Measurements from ENCODE around the gene PTPN14. TPM values are rescaled to one million over a fixed set of nuclear protein-coding genes. Genes with fewer than 3 reads are reported as not detected.

PTPN14 gene
- total and polyA plus RNA-seq, 2 of the 8 experiments (the other 6 are each of a cell fraction or from before 2014, with no cell fraction given), result 14.4 to 93.6 TPM

DNA sequence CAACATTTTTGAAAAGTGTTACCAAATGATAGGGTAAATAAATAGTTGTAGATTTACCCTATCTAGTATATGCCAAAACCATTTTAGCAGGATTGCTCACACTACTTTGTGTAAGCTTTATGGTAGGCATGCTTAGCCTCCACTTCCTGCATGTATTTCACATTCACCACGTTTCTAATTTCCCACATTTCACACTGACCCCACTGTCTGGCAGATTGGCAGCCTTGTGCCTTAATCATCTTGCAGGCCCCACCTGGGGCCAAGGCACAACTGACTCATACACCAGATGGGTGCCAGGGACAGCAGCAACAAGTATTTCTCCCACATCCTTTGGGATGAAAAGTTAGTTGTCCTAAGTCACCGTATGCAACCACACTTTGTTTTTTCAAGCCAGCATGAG, 30.4 kb upstream of the PTPN14 start:
- DNase-seq (ENCODE audit: low read depth in 1 of 2, low spot score in 2 of 2) (no peak), FAIRE-seq (no peak)
- H4K5ac ChIP-seq (ENCODE audit: insufficient read length, low read depth, low read length), result no peak overlapping the region
- H3K4me1 ChIP-seq (replicated peaks in 1 of 4; ENCODE audit: control insufficient read depth in 3 of 4, insufficient read depth in 4 of 4, low read length in 3 of 4), result peaks cover 3 to 9% (median 7%) of the 10 kb centered on the region in 4 experiments; a peak in 5 of 7 replicates
- H2BK120ac ChIP-seq (replicated peaks; ENCODE audit: low read depth, low read length), result no peak overlapping the region
- POLR2A ChIA-PET (ENCODE audit: partially characterized antibody), result interaction anchor here (0.6 to 6.9 kb wide), 7 partner anchors 10 to 236 kb away, joined by 3 to 69 read pairs (median 3); partner anchors contain the start of gene PTPN14
- peak overlapping the region; percentile 47; the same call in 1 of the 2 replicates for H2AFZ ChIP-seq (ENCODE audit: low read length)
- no peaks in the 10 kb centered on the region for H3K36me3 ChIP-seq (ENCODE audit: control insufficient read depth in 2 of 4, insufficient read depth in 4 of 4, low read length in 3 of 4)
- H3K23ac ChIP-seq (ENCODE audit: insufficient read length), result no peak overlapping the region
- H2BK5ac ChIP-seq (ENCODE audit: low read depth, low read length), result peak overlapping the region; percentile 2; the same call in 1 of the 2 replicates
- H3K27me3 ChIP-seq (replicated peaks in 1 of 4; ENCODE audit: control insufficient read depth in 3 of 4, extremely low read depth in 1 of 4, insufficient read depth in 3 of 4, low read length in 3 of 4), result no peaks in the 10 kb centered on the region
- H3K79me2 ChIP-seq (ENCODE audit: control insufficient read depth in 1 of 2, insufficient read depth in 2 of 2, low read length in 2 of 2), result no peaks in the 10 kb centered on the region
- CTCF ChIA-PET (ENCODE audit: partially characterized antibody), result interaction anchor here (0.7 to 18.8 kb wide), 17 partner anchors 12 to 368 kb away, joined by 3 to 445 read pairs (median 4); no protein-coding TSS in a partner anchor
- H3K27ac ChIP-seq (ENCODE audit: low read depth, low read length), result no peak overlapping the region
- H2AK5ac ChIP-seq (ENCODE audit: low read depth, low read length), result no peak overlapping the region
- H3K9ac ChIP-seq (replicated peaks in 1 of 4; ENCODE audit: extremely low read depth in 1 of 4, low read depth in 3 of 4, low read length in 3 of 4), result no peak overlapping the region
- H4K20me1 ChIP-seq (replicated peaks in 1 of 2; ENCODE audit: control insufficient read depth in 1 of 2, insufficient read depth in 2 of 2, low read length in 2 of 2), result no peaks in the 10 kb centered on the region
- peaks cover 0 to 7% of the 10 kb centered on the region in 2 experiments; a peak in 1 of 4 replicates for H3K9me3 ChIP-seq (ENCODE audit: insufficient read depth in 2 of 2, low read depth in 1 of 2, low read length in 1 of 2)
- H3K79me1 ChIP-seq (ENCODE audit: low read depth, low read length), result no peaks in the 10 kb centered on the region; the same call in 1 of the 2 replicates
- H4K8ac ChIP-seq (ENCODE audit: extremely low read depth, insufficient read depth, low read length), result no peak overlapping the region
- peak overlapping the region in 1 of 2 experiments; percentile 25; a peak in 1 of 4 replicates for H3K4me2 ChIP-seq (ENCODE audit: insufficient read depth in 1 of 2, low read depth in 2 of 2, low read length in 2 of 2)
- no peak overlapping the region for H3K56ac ChIP-seq (replicated peaks; ENCODE audit: insufficient read length, low read depth, low read length)
- H3K4me3 ChIP-seq (ENCODE audit: extremely low read depth in 1 of 4, insufficient read depth in 2 of 4, low read depth in 3 of 4, low read length in 4 of 4), result no peak overlapping the region
- no peak overlapping the region for H3K14ac ChIP-seq (ENCODE audit: insufficient read length)
- 0 out of 2 replicates have a peak overlapping the region, but pooled peaks have one; percentile 11 for H2BK12ac ChIP-seq (ENCODE audit: low read depth, low read length)
- H3K4ac ChIP-seq (replicated peaks; ENCODE audit: insufficient read length, low read depth, low read length), result no peak overlapping the region
- H3K23me2 ChIP-seq (ENCODE audit: low read depth, low read length), result no peaks in the 10 kb centered on the region
- H4K91ac ChIP-seq (replicated peaks; ENCODE audit: insufficient read length, low read length), result no peak overlapping the region
- H3K18ac ChIP-seq (ENCODE audit: extremely low read depth, low read length), result 0 out of 2 replicates have a peak overlapping the region, but pooled peaks have one; percentile 7
- H2BK20ac ChIP-seq (ENCODE audit: low read length), result no peak overlapping the region
- no peak overlapping the region for H2BK15ac ChIP-seq (ENCODE audit: low read length)
- 51% methylated on average over 2 of the region's 2 CpGs; no CpG with 5 or more reads in 1 of the 2 experiments for WGBS, 2 experiments (ENCODE audit: extremely low coverage in 1 of 2, insufficient coverage in 1 of 2, insufficient read length in 1 of 2, insufficient replicate concordance in 2 of 2, low coverage in 1 of 2, low lambda C conversion rate in 2 of 2, missing lambda C conversion rate in 1 of 2)
- TF ChIP-seq EP300 (IDR thresholded peaks at IDR 0.05; ENCODE audit: borderline replicate concordance in 1 of 2, low read depth in 2 of 2, low read length in 2 of 2), result no peak
- TF ChIP-seq CEBPB (IDR thresholded peaks at IDR 0.05; ENCODE audit: low read depth, low read length), result no peak
- no peak for TF ChIP-seq YY1 (IDR thresholded peaks at IDR 0.05; ENCODE audit: low read depth, low read length)
- TF ChIP-seq, protein P1, sequence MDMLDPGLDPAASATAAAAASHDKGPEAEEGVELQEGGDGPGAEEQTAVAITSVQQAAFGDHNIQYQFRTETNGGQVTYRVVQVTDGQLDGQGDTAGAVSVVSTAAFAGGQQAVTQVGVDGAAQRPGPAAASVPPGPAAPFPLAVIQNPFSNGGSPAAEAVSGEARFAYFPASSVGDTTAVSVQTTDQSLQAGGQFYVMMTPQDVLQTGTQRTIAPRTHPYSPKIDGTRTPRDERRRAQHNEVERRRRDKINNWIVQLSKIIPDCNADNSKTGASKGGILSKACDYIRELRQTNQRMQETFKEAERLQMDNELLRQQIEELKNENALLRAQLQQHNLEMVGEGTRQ (IDR thresholded peaks at IDR 0.05; ENCODE audit: low read length), result no peak
